HG03060 (cell line): Measurements from ENCODE around the gene UAP1L1.

Experiments used
- ATAC-seq: cut with Tn5 transposase; IDR thresholded peaks from one replicate; pipeline ENCODE4 v1.9.1; 2021; ENCODE audit warnings: low read depth, moderate number of reproducible peaks; ENCODE audit not compliant: unreplicated experiment

The UAP1L1 gene

GRCh38 chr9:137040568-137040967 is 36.7 kb upstream of the UAP1L1 start:
- no peak for ATAC-seq

GRCh38 chr9:137041124-137041523 is 36.2 kb upstream of the UAP1L1 start:
- no peak for ATAC-seq

- no peak for ATAC-seq
Measured at GRCh38 chr9:137042751-137043727, 34.3 kb upstream of the UAP1L1 start.

GRCh38 chr9:137044037-137044436 is 33.3 kb upstream of the UAP1L1 start:
- ATAC-seq: no peak

- no peak for ATAC-seq
Measured at GRCh38 chr9:137044502-137045177, 32.7 kb upstream of the UAP1L1 start.

GRCh38 chr9:137045294-137046087 is 31.8 kb upstream of the UAP1L1 start:
- ATAC-seq: no peak

GRCh38 chr9:137046088-137046787 is 31.1 kb upstream of the UAP1L1 start, which contains the start of gene NPDC1:
TSS of gene NPDC1 (minus strand) at chr9:137046177. CDS start at chr9:137045989, 188 bp downstream.
- no peak for ATAC-seq

GRCh38 chr9:137048655-137049543 is 28.4 kb upstream of the UAP1L1 start:
- no peak for ATAC-seq

- no peak for ATAC-seq
Measured at GRCh38 chr9:137049544-137050449, 27.5 kb upstream of the UAP1L1 start.

GRCh38 chr9:137050570-137050969 is 26.7 kb upstream of the UAP1L1 start:
- ATAC-seq: no peak

GRCh38 chr9:137051145-137051724 is 26.1 kb upstream of the UAP1L1 start:
- ATAC-seq: no peak

- no peak for ATAC-seq
Measured at GRCh38 chr9:137052293-137052692, 25.0 kb upstream of the UAP1L1 start.

- no peak for ATAC-seq
Measured at GRCh38 chr9:137052998-137053943, 24.0 kb upstream of the UAP1L1 start.

- ATAC-seq: no peak
Measured at GRCh38 chr9:137053944-137054931, 23.1 kb upstream of the UAP1L1 start, which contains the start of gene ENTPD2. TSS of gene ENTPD2 (minus strand) at chr9:137054061. CDS start at chr9:137053997, 64 bp downstream.

GRCh38 chr9:137054932-137055384 is 22.4 kb upstream of the UAP1L1 start:
- ATAC-seq: no peak
